D721Med (cell line): Measurements from ENCODE around the gene PSMG3.

Experiments used
- DNase-seq: peaks from one replicate; pipeline ENCODE4 v3.0.0; 2011; ENCODE audit warnings: low spot score; ENCODE audit not compliant: insufficient read length
- FAIRE-seq: peaks from 2 replicates; lab custom pipeline; 2011; peaks lifted over from hg19 to GRCh38; lab: Jason Lieb, UNC
- CTCF ChIP-seq: IDR thresholded peaks from 2 replicates; pipeline ENCODE4 v1.5.1; 2012; ENCODE audit warnings: mild to moderate bottlenecking, control low read depth; ENCODE audit not compliant: insufficient read depth; ENCODE audit errors: missing control alignments

The PSMG3 gene

GRCh38 chr7:1558181-1558811 lies 11.5 kb downstream of the PSMG3 start:
- no peak for FAIRE-seq
- TF ChIP-seq CTCF: peak; percentile 24
- DNase-seq: no peak

GRCh38 chr7:1557771-1558170 lies 12.1 kb downstream of the PSMG3 start:
- FAIRE-seq: no peak
- no peak for TF ChIP-seq CTCF
- no peak for DNase-seq

GRCh38 chr7:1557006-1557405 lies 12.8 kb downstream of the PSMG3 start:
- FAIRE-seq: no peak
- no peak for DNase-seq

GRCh38 chr7:1555813-1556543 lies 13.9 kb downstream of the PSMG3 start, which contains the start of gene TMEM184A:
Gene TMEM184A (minus strand): TSS chr7:1556205. CDS start chr7:1555484, 721 bp downstream.
- DNase-seq (peak; percentile 93), FAIRE-seq (no peak)
- peak; percentile 32 for TF ChIP-seq CTCF

More at GRCh38 chr7:1557006-1557405, 12.8 kb downstream of the PSMG3 start:
- TF ChIP-seq CTCF: no peak

GRCh38 chr7:1555046-1555812 lies 14.6 kb downstream of the PSMG3 start:
- DNase-seq: peak; percentile 67
- FAIRE-seq: no peak
- TF ChIP-seq CTCF: no peak

- DNase-seq (no peak), FAIRE-seq (no peak)
- TF ChIP-seq CTCF: no peak
These were observed 15.3 kb downstream of the PSMG3 start for GRCh38 chr7:1554333-1555045.
